ENCODE results near the gene LRP1.

The LRP1 gene

DNA sequence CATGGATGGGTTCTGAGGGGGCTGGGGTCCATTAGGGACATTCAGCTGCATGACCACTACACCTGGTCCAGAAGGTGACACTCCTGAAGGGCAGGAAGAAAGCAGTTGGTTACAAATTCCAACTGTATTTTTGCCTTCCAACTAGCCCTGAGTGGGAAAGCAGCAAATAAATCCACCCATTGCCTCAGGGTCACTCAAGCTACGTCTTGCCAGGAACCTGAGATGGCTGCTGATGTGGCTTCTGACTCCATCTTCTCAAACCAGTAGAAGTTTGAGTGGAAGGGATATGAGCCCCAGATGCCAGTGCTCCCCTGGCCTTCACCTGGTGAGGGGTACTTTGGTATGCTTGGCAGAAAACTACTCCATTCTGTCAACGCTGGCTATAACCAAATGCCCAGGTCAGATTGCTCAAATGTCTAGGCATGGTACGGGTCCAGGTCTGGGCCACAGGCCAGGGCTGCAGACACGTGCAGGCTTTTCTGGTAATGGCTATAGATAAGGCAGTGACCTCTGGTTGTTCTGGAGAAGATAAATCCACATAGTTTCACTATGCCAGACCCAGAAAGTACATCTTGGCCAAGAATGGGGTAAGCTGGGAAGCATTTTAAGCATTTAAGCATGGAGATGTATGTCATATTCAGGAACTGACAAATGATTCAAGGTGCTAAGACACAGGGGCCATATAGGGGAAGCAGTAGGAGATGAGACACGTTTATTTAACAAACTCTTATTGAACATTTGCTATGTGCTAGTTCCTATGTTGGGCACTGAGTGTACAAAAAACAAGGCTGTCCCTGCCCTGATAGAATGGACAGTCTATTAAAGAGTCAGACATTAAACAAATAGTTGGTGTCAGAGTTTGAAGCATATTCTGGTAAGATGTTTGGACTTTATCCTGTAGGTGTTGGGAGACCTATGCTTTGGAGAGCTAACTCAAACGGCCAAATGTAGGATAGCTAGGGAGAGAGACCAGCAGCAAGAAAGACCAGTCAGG is 131.0 kb downstream of the LRP1 start:
- no peak for DNase-seq (ENCODE audit: low read depth)

DNA sequence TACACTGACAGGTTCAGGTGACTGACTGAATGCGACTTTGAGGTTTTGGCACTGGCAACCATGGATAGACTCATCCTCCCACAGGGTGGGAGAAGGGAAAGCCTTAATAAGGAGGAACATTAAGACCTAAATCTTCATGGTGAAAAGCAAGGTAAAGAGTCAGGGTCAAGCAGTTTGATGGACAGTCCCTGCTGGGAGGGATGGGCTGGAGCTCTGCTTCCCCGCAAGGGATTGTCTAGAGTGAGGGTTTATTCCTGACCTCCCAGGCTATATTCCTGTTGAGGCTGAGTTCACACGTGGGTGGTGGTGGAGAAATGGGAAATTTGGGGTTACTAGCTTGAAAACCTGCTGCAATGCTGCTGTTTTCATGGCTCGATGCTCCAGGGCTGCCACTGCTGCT is 132.1 kb downstream of the LRP1 start:
- no peak for DNase-seq (ENCODE audit: low read depth)

DNA sequence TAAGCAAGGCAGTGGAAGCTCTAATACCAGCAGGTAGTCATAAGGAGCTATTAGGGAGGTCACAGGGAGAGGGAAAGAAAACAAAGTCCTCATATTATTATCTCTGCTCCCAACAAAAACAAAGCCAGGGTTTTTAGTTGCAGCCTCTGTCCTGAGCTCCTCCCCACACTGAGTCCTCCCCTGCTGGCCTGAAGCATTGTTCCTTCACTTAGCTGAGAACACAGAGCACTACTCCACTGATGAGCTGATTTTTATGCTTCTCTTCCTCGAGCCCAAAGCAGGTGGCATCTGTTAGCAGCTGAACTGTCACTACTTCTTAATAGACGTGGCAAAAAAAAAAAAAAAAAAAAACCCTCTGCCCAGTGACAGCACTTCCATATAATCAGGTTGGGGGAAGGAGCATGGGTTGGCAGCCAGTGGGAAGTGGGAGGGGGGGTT is 133.2 kb downstream of the LRP1 start:
- no peak for DNase-seq (ENCODE audit: low read depth)

DNA sequence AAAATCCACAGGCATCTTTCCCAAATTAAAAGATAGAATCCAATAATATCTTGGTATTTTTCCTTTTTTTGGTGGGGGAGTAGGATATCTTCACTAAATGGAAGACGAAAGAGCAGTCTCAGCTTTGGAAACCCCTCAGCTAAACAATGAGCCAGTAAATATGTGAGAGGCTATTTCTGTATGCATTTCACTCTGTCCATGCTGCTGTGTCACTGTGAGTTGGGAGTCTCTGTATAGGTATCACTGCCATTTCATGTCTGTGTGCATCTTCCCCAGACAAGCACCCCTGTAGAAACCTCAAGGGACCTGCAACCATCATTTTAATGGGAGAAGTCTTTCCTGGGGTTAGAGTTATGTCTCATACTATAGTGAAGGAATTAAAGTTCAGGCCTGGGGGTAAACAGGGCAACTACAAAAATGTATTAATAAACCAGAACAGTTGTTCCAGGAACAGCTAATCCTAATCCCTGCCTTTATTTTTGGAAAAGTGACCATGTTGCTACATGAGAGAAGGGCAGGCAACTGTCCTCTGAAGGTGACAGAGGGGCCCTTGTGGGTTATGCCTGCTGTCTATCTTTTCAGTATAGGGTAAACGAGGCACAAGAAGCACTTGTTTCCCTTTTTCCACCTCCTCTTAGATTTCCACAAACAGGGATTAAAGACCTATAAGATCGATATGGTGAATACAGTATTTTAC is 134.0 kb downstream of the LRP1 start:
- DNase-seq (ENCODE audit: low read depth): no peak
